HepG2 (cell line): Measurements from ENCODE around the gene NAT10. TPM values are rescaled to one million over a fixed set of nuclear protein-coding genes. Genes with fewer than 3 reads are reported as not detected.

Experiments
- FOXA3 ChIP-seq: IDR thresholded peaks from 2 replicates; pipeline ENCODE4 v1.6.1; 2016; ENCODE audit warnings: missing genetic modification reagents, missing compliant biosample characterization
- KDM5B ChIP-seq: sonication (generic); formaldehyde crosslinking; IDR thresholded peaks from 2 replicates; pipeline ENCODE4 v1.4.0; 2020; ENCODE audit warnings: missing genetic modification reagents, mild to moderate bottlenecking, borderline replicate concordance
- LCORL ChIP-seq, 2 experiments: fragments of 450-650 bp in 1 of 2; sonication (generic) in 1 of 2; formaldehyde crosslinking in 1 of 2; IDR thresholded peaks; 2 replicates each; pipeline versions ENCODE4 v1.5.0 to v1.6.1; 2017 to 2020; ENCODE audit warnings: antibody characterized with exemption in 1 of 2, missing genetic modification reagents in 1 of 2
- NCOA1 ChIP-seq: sonication (generic); formaldehyde crosslinking; IDR thresholded peaks from 2 replicates; pipeline ENCODE4 v1.9.0; 2021; ENCODE audit warnings: missing genetic modification reagents
- NR2F1 ChIP-seq, 2 experiments: fragments of 450-650 bp in 1 of 2; formaldehyde crosslinking in 1 of 2; IDR thresholded peaks; 2 replicates each; pipeline versions ENCODE4 v1.5.0 to v1.6.1; 2016 to 2020; ENCODE audit warnings: mild to moderate bottlenecking in 1 of 2, missing compliant biosample characterization in 1 of 2, missing genetic modification reagents in 1 of 2, moderate library complexity in 1 of 2
- POLR2AphosphoS2 ChIP-seq: IDR thresholded peaks from 2 replicates; pipeline ENCODE4 v1.6.1; 2011; ENCODE audit warnings: low read depth, low read length, improper control_type of control experiment
- SIX1 ChIP-seq: sonication (generic); formaldehyde crosslinking; IDR thresholded peaks from 2 replicates; pipeline ENCODE4 v1.4.0; 2020; ENCODE audit warnings: missing genetic modification reagents, borderline replicate concordance
- SRY ChIP-seq: sonication (generic); formaldehyde crosslinking; IDR thresholded peaks from 2 replicates; pipeline ENCODE4 v1.8.0; 2022; ENCODE audit warnings: mild to moderate bottlenecking, missing genetic modification reagents
- ZNF232 ChIP-seq: sonication (generic); formaldehyde crosslinking; IDR thresholded peaks from 2 replicates; pipeline ENCODE4 v1.4.0; 2020; ENCODE audit warnings: missing genetic modification reagents, borderline replicate concordance
- ZNF343 ChIP-seq: sonication (generic); formaldehyde crosslinking; IDR thresholded peaks from 2 replicates; pipeline ENCODE4 v1.4.0; 2020; ENCODE audit warnings: mild to moderate bottlenecking, missing genetic modification reagents
- ZNF747 ChIP-seq: sonication (generic); formaldehyde crosslinking; IDR thresholded peaks from 2 replicates; pipeline ENCODE4 v1.8.1; 2023; ENCODE audit warnings: missing genetic modification reagents, mild to moderate bottlenecking, borderline replicate concordance
- polyA plus RNA-seq, 8 experiments: library from polyadenylated mRNA; depleted of rRNA in 3 of 8; stranded (reverse) in 7 of 8; unstranded in 1 of 8; fragments of >200 nt; fragmentation: Illumina TruSeq in 4 of 8; extraction: Trizol in 4 of 8; gene quantifications; 2 replicates each; pipeline versions ENCODE4 v1.2.1 to v1.2.3, GENCODE V29; 2011 to 2016; ENCODE audit warnings: low read depth in 4 of 8, missing spikeins in 1 of 8, mixed read lengths in 1 of 8; ENCODE audit not compliant: insufficient read depth in 1 of 8
- total RNA-seq, 5 experiments: library from RNA; depleted of rRNA; stranded (reverse); fragments of >200 nt; fragmentation: Illumina TruSeq; extraction: Trizol; gene quantifications; 2 replicates each; pipeline ENCODE4 v1.2.3, GENCODE V29; 2016; ENCODE audit warnings: low read depth in 1 of 5
- TF ChIP-seq, protein P1 (sequence below), 2 experiments: sonication (generic) in 1 of 2; formaldehyde crosslinking in 1 of 2; IDR thresholded peaks; 2 replicates each; pipeline versions ENCODE4 v1.6.1 to v1.9.0; 2014 to 2022; ENCODE audit warnings: antibody characterized with exemption in 1 of 2, borderline replicate concordance in 1 of 2, inconsistent platforms in 1 of 2, low read depth in 1 of 2, missing genetic modification reagents in 1 of 2
- TF ChIP-seq, protein P2 (sequence below): sonication (generic); formaldehyde crosslinking; IDR thresholded peaks from 2 replicates; pipeline ENCODE4 v1.8.0; 2023; ENCODE audit warnings: mild to moderate bottlenecking, missing genetic modification reagents
- TF ChIP-seq, protein P3 (sequence below): sonication (generic); formaldehyde crosslinking; IDR thresholded peaks from 2 replicates; pipeline ENCODE4 v1.4.0; 2020; ENCODE audit warnings: missing genetic modification reagents, mild to moderate bottlenecking, borderline replicate concordance
- TF ChIP-seq, protein P4 (sequence below): sonication (generic); formaldehyde crosslinking; IDR thresholded peaks from 2 replicates; pipeline ENCODE4 v1.4.0; 2020; ENCODE audit warnings: mild to moderate bottlenecking, missing genetic modification reagents

The NAT10 gene
- total and polyA plus RNA-seq, 2 of the 13 experiments (the other 11 are each of a cell fraction or from before 2014, with no cell fraction given), result 33.9 to 51.9 TPM

DNA sequence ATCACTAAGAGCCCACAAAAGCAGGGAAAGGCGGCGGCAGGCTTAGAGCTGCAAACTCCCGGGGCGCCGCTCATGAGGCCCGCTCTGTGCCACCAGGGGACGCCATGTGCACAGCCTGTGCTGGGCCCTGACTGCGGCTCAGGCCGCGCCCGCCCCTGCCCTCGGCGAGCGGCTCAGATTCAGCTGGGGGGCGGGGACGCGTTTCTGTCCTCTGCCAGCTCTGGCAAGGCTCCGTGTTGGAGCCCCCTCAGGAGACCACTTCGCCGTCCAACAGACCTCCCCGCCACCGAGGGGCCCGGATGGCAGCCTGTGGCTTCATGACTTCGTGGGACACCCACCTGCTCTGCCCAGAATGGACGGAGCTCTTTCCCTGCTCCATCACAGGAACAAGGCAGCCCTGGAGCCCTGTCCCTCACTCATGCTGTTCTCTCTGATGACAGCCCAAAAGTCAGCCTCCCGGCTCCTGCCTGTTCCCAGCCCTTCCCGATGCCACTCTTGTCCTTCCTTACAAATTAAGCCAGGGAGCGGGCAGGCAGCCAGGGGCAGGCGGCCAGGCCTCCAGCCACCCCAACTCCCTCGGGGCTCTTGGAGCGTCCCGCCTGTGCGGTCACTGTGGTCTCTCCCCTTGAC lies 69.1 kb downstream of the NAT10 start (continued):
- TF ChIP-seq ZNF343 (CRISPR knock-in tag) (no peak), SIX1 (CRISPR knock-in tag) (no peak), POLR2AphosphoS2 (no peak), KDM5B (peak; percentile 57; the same call in 1 of the 2 replicates), FOXA3 (peak; percentile 40), NR2F1 (CRISPR knock-in tag; IDR thresholded peaks at IDR 0.05) (no peak), NCOA1 (no peak), ZNF232 (CRISPR knock-in tag) (0 out of 2 replicates have a peak, but pooled peaks have one; percentile 39), ZNF747 (CRISPR knock-in tag) (no peak), SRY (CRISPR knock-in tag) (no peak), LCORL (IDR thresholded peaks at IDR 0.05) (no peak), LCORL (CRISPR knock-in tag; IDR thresholded peaks at IDR 0.05) (peak; percentile 66; the same call in 1 of the 2 replicates)
- TF ChIP-seq, protein P1, sequence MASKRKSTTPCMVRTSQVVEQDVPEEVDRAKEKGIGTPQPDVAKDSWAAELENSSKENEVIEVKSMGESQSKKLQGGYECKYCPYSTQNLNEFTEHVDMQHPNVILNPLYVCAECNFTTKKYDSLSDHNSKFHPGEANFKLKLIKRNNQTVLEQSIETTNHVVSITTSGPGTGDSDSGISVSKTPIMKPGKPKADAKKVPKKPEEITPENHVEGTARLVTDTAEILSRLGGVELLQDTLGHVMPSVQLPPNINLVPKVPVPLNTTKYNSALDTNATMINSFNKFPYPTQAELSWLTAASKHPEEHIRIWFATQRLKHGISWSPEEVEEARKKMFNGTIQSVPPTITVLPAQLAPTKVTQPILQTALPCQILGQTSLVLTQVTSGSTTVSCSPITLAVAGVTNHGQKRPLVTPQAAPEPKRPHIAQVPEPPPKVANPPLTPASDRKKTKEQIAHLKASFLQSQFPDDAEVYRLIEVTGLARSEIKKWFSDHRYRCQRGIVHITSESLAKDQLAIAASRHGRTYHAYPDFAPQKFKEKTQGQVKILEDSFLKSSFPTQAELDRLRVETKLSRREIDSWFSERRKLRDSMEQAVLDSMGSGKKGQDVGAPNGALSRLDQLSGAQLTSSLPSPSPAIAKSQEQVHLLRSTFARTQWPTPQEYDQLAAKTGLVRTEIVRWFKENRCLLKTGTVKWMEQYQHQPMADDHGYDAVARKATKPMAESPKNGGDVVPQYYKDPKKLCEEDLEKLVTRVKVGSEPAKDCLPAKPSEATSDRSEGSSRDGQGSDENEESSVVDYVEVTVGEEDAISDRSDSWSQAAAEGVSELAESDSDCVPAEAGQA (IDR thresholded peaks at IDR 0.05; ENCODE audit: low read depth), result 0 out of 2 replicates have a peak, but pooled peaks have one; percentile 28
- TF ChIP-seq, protein P1 (CRISPR knock-in tag; IDR thresholded peaks at IDR 0.05; ENCODE audit: borderline replicate concordance), result no peak
- TF ChIP-seq, protein P2, sequence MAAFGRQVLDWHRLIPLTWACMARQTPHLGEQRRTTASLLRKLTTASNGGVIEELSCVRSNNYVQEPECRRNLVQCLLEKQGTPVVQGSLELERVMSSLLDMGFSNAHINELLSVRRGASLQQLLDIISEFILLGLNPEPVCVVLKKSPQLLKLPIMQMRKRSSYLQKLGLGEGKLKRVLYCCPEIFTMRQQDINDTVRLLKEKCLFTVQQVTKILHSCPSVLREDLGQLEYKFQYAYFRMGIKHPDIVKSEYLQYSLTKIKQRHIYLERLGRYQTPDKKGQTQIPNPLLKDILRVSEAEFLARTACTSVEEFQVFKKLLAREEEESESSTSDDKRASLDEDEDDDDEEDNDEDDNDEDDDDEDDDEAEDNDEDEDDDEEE (CRISPR knock-in tag), result no peak
- TF ChIP-seq, protein P3, sequence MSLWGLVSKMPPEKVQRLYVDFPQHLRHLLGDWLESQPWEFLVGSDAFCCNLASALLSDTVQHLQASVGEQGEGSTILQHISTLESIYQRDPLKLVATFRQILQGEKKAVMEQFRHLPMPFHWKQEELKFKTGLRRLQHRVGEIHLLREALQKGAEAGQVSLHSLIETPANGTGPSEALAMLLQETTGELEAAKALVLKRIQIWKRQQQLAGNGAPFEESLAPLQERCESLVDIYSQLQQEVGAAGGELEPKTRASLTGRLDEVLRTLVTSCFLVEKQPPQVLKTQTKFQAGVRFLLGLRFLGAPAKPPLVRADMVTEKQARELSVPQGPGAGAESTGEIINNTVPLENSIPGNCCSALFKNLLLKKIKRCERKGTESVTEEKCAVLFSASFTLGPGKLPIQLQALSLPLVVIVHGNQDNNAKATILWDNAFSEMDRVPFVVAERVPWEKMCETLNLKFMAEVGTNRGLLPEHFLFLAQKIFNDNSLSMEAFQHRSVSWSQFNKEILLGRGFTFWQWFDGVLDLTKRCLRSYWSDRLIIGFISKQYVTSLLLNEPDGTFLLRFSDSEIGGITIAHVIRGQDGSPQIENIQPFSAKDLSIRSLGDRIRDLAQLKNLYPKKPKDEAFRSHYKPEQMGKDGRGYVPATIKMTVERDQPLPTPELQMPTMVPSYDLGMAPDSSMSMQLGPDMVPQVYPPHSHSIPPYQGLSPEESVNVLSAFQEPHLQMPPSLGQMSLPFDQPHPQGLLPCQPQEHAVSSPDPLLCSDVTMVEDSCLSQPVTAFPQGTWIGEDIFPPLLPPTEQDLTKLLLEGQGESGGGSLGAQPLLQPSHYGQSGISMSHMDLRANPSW, result no peak
- TF ChIP-seq, protein P4, sequence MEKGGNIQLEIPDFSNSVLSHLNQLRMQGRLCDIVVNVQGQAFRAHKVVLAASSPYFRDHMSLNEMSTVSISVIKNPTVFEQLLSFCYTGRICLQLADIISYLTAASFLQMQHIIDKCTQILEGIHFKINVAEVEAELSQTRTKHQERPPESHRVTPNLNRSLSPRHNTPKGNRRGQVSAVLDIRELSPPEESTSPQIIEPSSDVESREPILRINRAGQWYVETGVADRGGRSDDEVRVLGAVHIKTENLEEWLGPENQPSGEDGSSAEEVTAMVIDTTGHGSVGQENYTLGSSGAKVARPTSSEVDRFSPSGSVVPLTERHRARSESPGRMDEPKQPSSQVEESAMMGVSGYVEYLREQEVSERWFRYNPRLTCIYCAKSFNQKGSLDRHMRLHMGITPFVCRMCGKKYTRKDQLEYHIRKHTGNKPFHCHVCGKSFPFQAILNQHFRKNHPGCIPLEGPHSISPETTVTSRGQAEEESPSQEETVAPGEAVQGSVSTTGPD (CRISPR knock-in tag), result no peak
